CD4-positive, alpha-beta T cell treated with Interleukin-2 at 100 ng/mL for 4 hours (primary cell): ENCODE measurements around the gene PRKG2.
"Not testable (repeated sequence)": the region's sequence is repeated elsewhere in the genome, so short reads cannot be mapped to it uniquely, and the experiment has no call there.

ENCODE experiments used
- DNase-seq: peaks from one replicate; pipeline ENCODE4 v3.0.0-alpha.2; 2020; ENCODE audit warnings: low spot score

PRKG2 gene

GRCh38 chr4:81214881-81215868 lies at the start of gene PRKG2:
Gene PRKG2 (minus strand): TSS chr4:81215222. CDS start chr4:81205047, 10,175 bp downstream.
- DNase-seq = no peak

- DNase-seq = no peak
These were observed 45.5 kb upstream of the PRKG2 start for GRCh38 chr4:81260443-81261101.

- no peak for DNase-seq
These were observed 44.0 kb upstream of the PRKG2 start for GRCh38 chr4:81258841-81259550.

GRCh38 chr4:81257816-81258215 lies 42.8 kb upstream of the PRKG2 start:
- DNase-seq = no peak

- DNase-seq = no peak
These were observed 42.0 kb upstream of the PRKG2 start for GRCh38 chr4:81257021-81257420.

GRCh38 chr4:81256059-81256970 lies 41.3 kb upstream of the PRKG2 start:
- no peak for DNase-seq

- no peak for DNase-seq
These were observed 40.5 kb upstream of the PRKG2 start for GRCh38 chr4:81255524-81255923.

- DNase-seq = no peak
These were observed 35.4 kb upstream of the PRKG2 start for GRCh38 chr4:81250430-81250829.

GRCh38 chr4:81245218-81246009 lies 30.4 kb upstream of the PRKG2 start:
- DNase-seq = no peak

- DNase-seq = no peak
These were observed 22.8 kb upstream of the PRKG2 start for GRCh38 chr4:81237791-81238190.

GRCh38 chr4:81235982-81236749 lies 21.1 kb upstream of the PRKG2 start:
- DNase-seq = no peak

GRCh38 chr4:81227968-81228367 lies 12.9 kb upstream of the PRKG2 start:
- no peak for DNase-seq

- DNase-seq = no peak
These were observed 12.1 kb upstream of the PRKG2 start for GRCh38 chr4:81227138-81227537.

GRCh38 chr4:81225252-81225651 lies 10.2 kb upstream of the PRKG2 start:
- no peak for DNase-seq

GRCh38 chr4:81222082-81222472 lies 7.1 kb upstream of the PRKG2 start:
- not testable (repeated sequence) for DNase-seq

GRCh38 chr4:81221303-81222081 lies 6.5 kb upstream of the PRKG2 start:
- no peak for DNase-seq

GRCh38 chr4:81220271-81220670 lies 5.2 kb upstream of the PRKG2 start:
- no peak for DNase-seq

- no peak for DNase-seq
These were observed 3.2 kb upstream of the PRKG2 start for GRCh38 chr4:81218206-81218605.

- no peak for DNase-seq
These were observed 2.8 kb upstream of the PRKG2 start for GRCh38 chr4:81217779-81218178.
